Measurements from ENCODE around the gene MTNR1A. TPM values are rescaled to one million over a fixed set of nuclear protein-coding genes. Genes with fewer than 3 reads are reported as not detected.
A peak's percentile ranks its signal among the peaks of the same experiment; 100 is the strongest.

Gene MTNR1A
- total RNA-seq, 1 donor from 2014 or later = not detected

DNA sequence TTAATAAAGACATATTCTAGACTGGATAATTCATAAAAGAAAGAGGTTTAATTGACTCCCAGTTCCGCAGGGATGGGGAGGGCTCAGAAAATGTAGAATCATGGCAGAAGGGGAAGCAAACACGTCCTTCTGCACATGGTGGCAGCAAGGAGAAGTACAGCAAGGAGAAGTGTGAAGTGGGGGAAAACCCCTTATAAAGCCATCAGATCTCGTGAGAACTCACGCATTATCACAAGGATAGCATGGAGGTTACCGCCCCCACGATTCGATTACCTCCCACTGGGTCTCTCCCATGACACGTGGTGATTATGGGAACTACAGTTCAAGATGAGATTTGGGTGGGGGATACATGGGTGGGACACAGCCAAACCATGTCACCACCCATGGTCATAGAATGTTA, 58.3 kb downstream of the MTNR1A start:
- H3K4me1 ChIP-seq = no peaks in the 10 kb centered on the region
- H3K27ac ChIP-seq (replicated peaks) = no peak overlapping the region
- no peaks in the 10 kb centered on the region for H3K36me3 ChIP-seq
- H3K4me3 ChIP-seq = no peak overlapping the region
- intact Hi-C loops (cut with micrococcal nuclease) = no loop called here
- peaks cover 32% of the 10 kb centered on the region for H3K9me3 ChIP-seq (replicated peaks)
- TF ChIP-seq, protein P1, sequence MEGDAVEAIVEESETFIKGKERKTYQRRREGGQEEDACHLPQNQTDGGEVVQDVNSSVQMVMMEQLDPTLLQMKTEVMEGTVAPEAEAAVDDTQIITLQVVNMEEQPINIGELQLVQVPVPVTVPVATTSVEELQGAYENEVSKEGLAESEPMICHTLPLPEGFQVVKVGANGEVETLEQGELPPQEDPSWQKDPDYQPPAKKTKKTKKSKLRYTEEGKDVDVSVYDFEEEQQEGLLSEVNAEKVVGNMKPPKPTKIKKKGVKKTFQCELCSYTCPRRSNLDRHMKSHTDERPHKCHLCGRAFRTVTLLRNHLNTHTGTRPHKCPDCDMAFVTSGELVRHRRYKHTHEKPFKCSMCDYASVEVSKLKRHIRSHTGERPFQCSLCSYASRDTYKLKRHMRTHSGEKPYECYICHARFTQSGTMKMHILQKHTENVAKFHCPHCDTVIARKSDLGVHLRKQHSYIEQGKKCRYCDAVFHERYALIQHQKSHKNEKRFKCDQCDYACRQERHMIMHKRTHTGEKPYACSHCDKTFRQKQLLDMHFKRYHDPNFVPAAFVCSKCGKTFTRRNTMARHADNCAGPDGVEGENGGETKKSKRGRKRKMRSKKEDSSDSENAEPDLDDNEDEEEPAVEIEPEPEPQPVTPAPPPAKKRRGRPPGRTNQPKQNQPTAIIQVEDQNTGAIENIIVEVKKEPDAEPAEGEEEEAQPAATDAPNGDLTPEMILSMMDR (IDR thresholded peaks at IDR 0.05; ENCODE audit: borderline replicate concordance) = no peak
- DNase-seq = no peak
- H3K27me3 ChIP-seq (ENCODE audit: low read depth) = peaks cover 9% of the 10 kb centered on the region

DNA sequence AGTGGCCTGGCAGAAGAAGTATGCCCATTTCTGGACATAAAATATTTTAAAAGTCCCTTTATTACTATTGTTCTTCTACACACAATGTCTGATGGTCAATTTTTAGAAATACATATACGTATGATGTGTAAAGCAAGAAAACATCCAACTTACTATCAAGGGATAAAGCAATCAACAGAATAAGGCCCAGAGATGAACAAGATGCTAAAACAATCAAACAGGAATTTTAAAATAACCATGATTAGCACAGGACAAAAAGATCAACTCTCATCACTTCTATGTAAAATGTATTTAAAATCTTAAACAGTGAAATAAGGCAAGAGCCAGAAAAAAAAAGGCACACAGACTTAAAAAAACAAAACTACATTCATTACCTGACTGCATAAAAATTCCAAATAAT, 60.9 kb downstream of the MTNR1A start:
- TF ChIP-seq, protein P1 (IDR thresholded peaks at IDR 0.05; ENCODE audit: borderline replicate concordance) = no peak
- H3K9me3 ChIP-seq (replicated peaks) = peaks cover 32% of the 10 kb centered on the region
- H3K4me1 ChIP-seq = no peaks in the 10 kb centered on the region
- no peaks in the 10 kb centered on the region for H3K36me3 ChIP-seq
- no peaks in the 10 kb centered on the region for H3K27me3 ChIP-seq (ENCODE audit: low read depth)
- DNase-seq = no peak
- H3K4me3 ChIP-seq = no peak overlapping the region
- intact Hi-C loops (cut with micrococcal nuclease) = no loop called here
- H3K27ac ChIP-seq (replicated peaks) = no peak overlapping the region

DNA sequence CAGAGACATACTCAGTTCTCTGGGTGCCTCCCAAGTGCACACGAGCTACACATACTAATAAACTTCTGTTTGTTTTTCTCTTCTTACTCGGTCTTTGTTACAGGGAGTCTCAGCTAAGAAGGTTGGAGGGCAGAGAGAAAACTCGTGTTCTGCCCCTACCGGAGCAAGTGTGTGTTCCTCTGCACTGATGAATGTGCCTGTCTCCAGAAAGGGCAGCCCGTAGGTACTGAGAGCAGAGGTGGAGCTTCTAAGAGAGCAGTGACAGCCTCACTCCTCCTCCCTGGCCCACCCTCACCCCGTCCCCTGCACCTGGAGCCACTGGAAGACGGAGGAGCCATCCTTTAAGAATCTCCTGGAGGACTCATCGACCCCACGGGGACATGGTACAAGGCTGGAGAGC, 67.6 kb downstream of the MTNR1A start:
- TF ChIP-seq, protein P1 (IDR thresholded peaks at IDR 0.05; ENCODE audit: borderline replicate concordance) = no peak
- H3K4me3 ChIP-seq = no peak overlapping the region
- no peaks in the 10 kb centered on the region for H3K4me1 ChIP-seq
- H3K36me3 ChIP-seq = no peaks in the 10 kb centered on the region
- DNase-seq = no peak
- intact Hi-C loops (cut with micrococcal nuclease) = no loop called here
- H3K9me3 ChIP-seq (replicated peaks) = no peaks in the 10 kb centered on the region
- no peak overlapping the region for H3K27ac ChIP-seq (replicated peaks)
- H3K27me3 ChIP-seq (ENCODE audit: low read depth) = peaks cover 32% of the 10 kb centered on the region

DNA sequence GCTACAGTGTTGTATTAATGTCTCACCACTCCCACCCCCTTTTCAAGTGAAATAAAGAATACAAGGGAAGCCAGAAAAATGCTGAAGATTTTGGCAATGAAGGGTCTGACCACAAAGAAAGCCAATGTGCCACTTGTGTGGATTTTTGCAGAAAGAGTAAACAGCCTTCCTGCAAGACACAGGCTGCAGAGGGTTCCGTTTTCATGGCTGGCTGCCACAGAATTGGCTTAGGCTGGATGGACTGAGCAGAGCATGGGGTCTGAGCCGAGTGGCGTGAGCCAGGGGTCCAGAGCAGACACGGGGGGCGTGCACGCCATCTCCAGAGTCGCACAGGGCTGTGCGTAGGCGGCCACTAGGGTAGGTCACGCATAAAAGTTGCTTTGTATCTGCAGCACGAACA, 69.2 kb downstream of the MTNR1A start:
- H3K4me1 ChIP-seq = no peaks in the 10 kb centered on the region
- peaks cover 48% of the 10 kb centered on the region for H3K27me3 ChIP-seq (ENCODE audit: low read depth)
- no peaks in the 10 kb centered on the region for H3K9me3 ChIP-seq (replicated peaks)
- no peak for DNase-seq
- H3K36me3 ChIP-seq = no peaks in the 10 kb centered on the region
- no peak overlapping the region for H3K27ac ChIP-seq (replicated peaks)
- intact Hi-C loops (cut with micrococcal nuclease) = no loop called here
- H3K4me3 ChIP-seq = peak overlapping the region; percentile 45
- TF ChIP-seq, protein P1 (IDR thresholded peaks at IDR 0.05; ENCODE audit: borderline replicate concordance) = no peak

DNA sequence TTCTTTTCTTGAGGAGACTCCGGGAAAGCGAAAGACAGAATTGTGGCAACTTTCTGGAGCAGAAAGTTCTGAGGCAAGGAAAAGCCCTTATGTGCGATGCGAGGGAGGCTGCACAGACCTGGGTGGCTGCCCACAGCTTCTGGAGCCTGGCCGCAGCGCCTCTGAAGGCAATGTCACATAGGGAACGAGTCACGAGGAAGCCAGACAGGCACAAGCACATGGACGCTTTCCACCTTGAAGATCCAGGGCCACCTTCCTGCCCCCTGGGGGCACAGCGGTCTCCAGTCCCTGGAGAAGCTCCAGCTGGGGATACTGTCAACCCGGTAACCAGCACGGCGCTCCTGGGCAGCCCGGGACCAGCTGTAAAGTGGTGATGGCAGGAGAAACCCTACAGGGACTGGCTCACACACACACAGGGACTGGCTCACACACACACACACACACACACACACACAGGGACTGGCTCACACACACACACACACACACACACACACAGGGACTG, 69.8 kb downstream of the MTNR1A start:
- intact Hi-C loops (cut with micrococcal nuclease) = no loop called here
- Histone ChIP-seq H3K27ac (replicated peaks) (no peak overlapping the region), H3K27me3 (ENCODE audit: low read depth) (peaks cover 50% of the 10 kb centered on the region), H3K9me3 (replicated peaks) (no peaks in the 10 kb centered on the region), H3K36me3 (no peaks in the 10 kb centered on the region), H3K4me1 (no peaks in the 10 kb centered on the region), H3K4me3 (peak overlapping the region; percentile 45)
- TF ChIP-seq, protein P1 (IDR thresholded peaks at IDR 0.05; ENCODE audit: borderline replicate concordance) = no peak
- no peak for DNase-seq

All from left ventricle myocardium inferior (tissue), 1 donor.